ENCODE data around the gene SYNDIG1. TPM values are rescaled to one million over a fixed set of nuclear protein-coding genes. Genes with fewer than 3 reads are reported as not detected.

SYNDIG1 gene
- total and polyA plus RNA-seq, 4 experiments from 2014 or later: not detected

DNA sequence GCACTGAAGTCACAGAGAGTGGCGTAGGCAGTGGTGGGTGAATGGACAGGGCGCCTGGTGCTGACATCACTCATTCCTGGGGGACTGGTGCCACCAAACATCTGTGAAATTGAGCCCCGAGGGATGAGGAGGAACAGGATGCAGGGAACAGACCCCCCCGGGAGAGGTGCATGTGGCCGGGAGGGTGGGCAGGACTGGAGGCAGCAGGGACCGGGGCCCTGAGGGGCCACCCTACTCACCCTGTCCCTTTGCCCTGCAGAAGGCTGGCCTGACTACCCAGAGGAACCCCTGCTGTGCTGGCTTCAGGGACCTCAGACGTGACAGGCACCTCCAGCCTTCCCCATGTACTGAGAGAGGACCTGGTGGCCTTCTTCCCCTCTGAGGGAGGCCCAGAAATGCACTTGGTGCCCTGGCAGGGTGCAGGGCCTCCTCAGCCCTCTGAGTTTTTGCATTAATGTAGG, 25.1 kb downstream of the SYNDIG1 start:
- H3K27me3 Mint-ChIP-seq: no peaks in the 10 kb centered on the region
- H3K9me3 ChIP-seq (ENCODE audit: control insufficient read depth in 1 of 2, low read length in 2 of 2): no peaks in the 10 kb centered on the region
- H3K4me3 Mint-ChIP-seq: no peak overlapping the region
- DNase-seq: no peak
- intact Hi-C loops (cut with micrococcal nuclease): no loop called here
- H3K36me3 ChIP-seq (ENCODE audit: insufficient read depth, low read length): no peaks in the 10 kb centered on the region
- ChIA-PET CTCF (ENCODE audit: partially characterized antibody) (no interaction called here), POLR2A (ENCODE audit: partially characterized antibody) (no interaction called here)
- no peaks in the 10 kb centered on the region for H3K4me1 Mint-ChIP-seq
- H3K27me3 ChIP-seq (ENCODE audit: insufficient read depth, low read length): no peaks in the 10 kb centered on the region
- H3K4me1 ChIP-seq (ENCODE audit: insufficient read depth, low read length): no peaks in the 10 kb centered on the region
- no peaks in the 10 kb centered on the region for H3K9me3 Mint-ChIP-seq
- no peak overlapping the region for H3K27ac ChIP-seq (ENCODE audit: low read depth, low read length)
- no peak overlapping the region for H3K4me3 ChIP-seq (ENCODE audit: low read length in 2 of 2)
- H3K27ac Mint-ChIP-seq: peak overlapping the region in 1 of 7 donors; percentile 13
- H3K36me3 Mint-ChIP-seq: no peaks in the 10 kb centered on the region

DNA sequence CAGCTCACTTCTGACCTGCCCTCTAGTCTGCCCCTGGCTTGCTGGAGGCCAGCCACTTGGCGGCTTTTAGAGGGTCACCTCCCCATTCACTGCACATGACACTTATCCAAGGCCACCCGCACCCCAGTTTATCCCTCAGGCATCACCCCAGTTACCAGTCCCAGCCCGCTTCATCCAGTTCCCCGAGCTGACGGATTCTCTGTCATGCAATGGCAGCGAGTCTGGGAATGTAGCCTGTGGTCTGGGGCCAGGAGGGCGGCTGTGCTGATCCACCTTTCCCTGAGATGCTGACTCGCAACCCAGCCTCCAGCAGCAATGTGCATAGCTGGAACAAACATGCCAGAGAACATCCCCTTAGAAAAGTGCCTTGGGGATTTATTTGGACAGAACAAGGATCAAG, 25.8 kb downstream of the SYNDIG1 start:
- no peaks in the 10 kb centered on the region for H3K9me3 ChIP-seq (ENCODE audit: control insufficient read depth in 1 of 2, low read length in 2 of 2)
- H3K36me3 ChIP-seq (ENCODE audit: insufficient read depth, low read length): no peaks in the 10 kb centered on the region
- no peak overlapping the region for H3K4me3 ChIP-seq (ENCODE audit: low read length in 2 of 2)
- H3K27ac ChIP-seq (ENCODE audit: low read depth, low read length): no peak overlapping the region
- no peak for DNase-seq
- POLR2A ChIA-PET (ENCODE audit: partially characterized antibody): no interaction called here
- H3K4me1 ChIP-seq (ENCODE audit: insufficient read depth, low read length): no peaks in the 10 kb centered on the region
- CTCF ChIA-PET (ENCODE audit: partially characterized antibody): no interaction called here
- no peaks in the 10 kb centered on the region for H3K36me3 Mint-ChIP-seq
- H3K4me1 Mint-ChIP-seq: no peaks in the 10 kb centered on the region
- no peaks in the 10 kb centered on the region for H3K9me3 Mint-ChIP-seq
- H3K27me3 ChIP-seq (ENCODE audit: insufficient read depth, low read length): no peaks in the 10 kb centered on the region
- no peaks in the 10 kb centered on the region for H3K27me3 Mint-ChIP-seq
- intact Hi-C loops (cut with micrococcal nuclease): no loop called here
- H3K4me3 Mint-ChIP-seq: no peak overlapping the region
- peak overlapping the region in 1 of 7 donors; percentile 75 for H3K27ac Mint-ChIP-seq

DNA sequence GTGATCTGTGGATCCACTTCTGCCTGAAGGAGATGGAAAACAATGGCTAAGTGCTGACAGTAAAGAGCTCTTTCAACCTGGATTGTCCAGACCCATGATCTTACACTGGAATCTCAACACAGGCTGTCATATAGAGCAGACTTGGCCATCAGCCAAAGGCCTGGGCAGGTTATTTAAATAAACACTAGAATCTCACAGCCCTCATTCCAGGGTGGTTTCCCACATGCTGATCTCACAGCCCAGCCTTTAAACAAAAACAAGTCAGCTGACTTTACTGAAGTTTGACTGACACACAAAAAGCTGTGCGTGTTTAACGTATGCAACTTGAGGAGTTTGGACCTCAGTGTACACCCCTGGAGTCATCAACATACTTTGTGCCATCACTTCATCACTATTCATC, 28.4 kb downstream of the SYNDIG1 start:
- Histone ChIP-seq H3K36me3 (ENCODE audit: insufficient read depth, low read length) (no peaks in the 10 kb centered on the region), H3K4me3 (ENCODE audit: low read length in 2 of 2) (no peak overlapping the region), H3K27ac (ENCODE audit: low read depth, low read length) (no peak overlapping the region), H3K27me3 (ENCODE audit: insufficient read depth, low read length) (no peaks in the 10 kb centered on the region), H3K9me3 (ENCODE audit: control insufficient read depth in 1 of 2, low read length in 2 of 2) (no peaks in the 10 kb centered on the region), H3K4me1 (ENCODE audit: insufficient read depth, low read length) (no peaks in the 10 kb centered on the region)
- intact Hi-C loops (cut with micrococcal nuclease): no loop called here
- Mint-ChIP-seq H3K4me1 (no peaks in the 10 kb centered on the region), H3K27me3 (no peaks in the 10 kb centered on the region), H3K9me3 (no peaks in the 10 kb centered on the region), H3K27ac (no peak overlapping the region), H3K4me3 (no peak overlapping the region), H3K36me3 (no peaks in the 10 kb centered on the region)
- DNase-seq: no peak
- ChIA-PET CTCF (ENCODE audit: partially characterized antibody) (no interaction called here), POLR2A (ENCODE audit: partially characterized antibody) (no interaction called here)

DNA sequence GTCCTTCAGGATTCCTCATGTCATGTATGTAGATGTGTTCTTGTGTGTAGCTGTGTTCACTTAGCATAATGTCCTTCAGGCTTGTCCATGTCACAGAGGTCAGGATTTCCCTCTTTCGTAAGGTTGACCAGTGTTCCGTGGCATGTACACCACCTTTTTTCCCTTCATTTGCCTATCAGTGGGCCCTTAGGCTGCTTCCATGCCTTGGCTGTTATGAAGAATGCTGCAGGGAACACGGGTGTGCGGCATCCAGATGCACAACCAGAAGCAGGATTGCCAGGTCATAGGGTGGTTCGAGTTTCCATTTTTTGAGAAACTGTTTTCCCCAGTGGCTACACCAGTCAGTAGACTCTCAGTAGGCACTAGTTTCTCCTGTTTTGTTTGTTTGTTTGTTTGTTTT, 29.2 kb downstream of the SYNDIG1 start:
- H3K36me3 Mint-ChIP-seq: no peaks in the 10 kb centered on the region
- H3K27ac ChIP-seq (ENCODE audit: low read depth, low read length): no peak overlapping the region

DNA sequence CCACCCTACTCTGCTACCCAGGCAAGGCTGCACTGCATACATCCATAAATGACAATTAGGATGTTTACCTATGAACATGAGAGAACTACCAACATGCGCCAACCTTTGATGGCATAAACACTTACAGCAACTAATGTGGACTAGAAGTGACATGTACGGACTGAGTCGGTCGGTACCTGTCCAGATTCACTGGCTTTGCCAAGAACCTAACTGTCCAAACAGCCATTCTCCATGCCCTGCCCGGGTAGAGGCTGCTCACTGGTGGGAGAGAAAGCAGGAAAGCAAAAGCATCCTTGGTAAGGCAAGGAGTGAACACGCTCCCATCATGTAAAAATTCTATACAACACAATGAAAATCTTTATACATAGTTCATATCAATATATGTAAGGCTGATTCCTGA, 30.0 kb downstream of the SYNDIG1 start:
- Mint-ChIP-seq H3K4me1 (no peaks in the 10 kb centered on the region), H3K9me3 (no peaks in the 10 kb centered on the region), H3K27ac (no peak overlapping the region), H3K36me3 (no peaks in the 10 kb centered on the region), H3K4me3 (no peak overlapping the region), H3K27me3 (no peaks in the 10 kb centered on the region)
- POLR2A ChIA-PET (ENCODE audit: partially characterized antibody): no interaction called here
- DNase-seq: no peak
- no peak overlapping the region for H3K27ac ChIP-seq (ENCODE audit: low read depth, low read length)
- H3K4me3 ChIP-seq (ENCODE audit: low read length in 2 of 2): no peak overlapping the region
- H3K9me3 ChIP-seq (ENCODE audit: control insufficient read depth in 1 of 2, low read length in 2 of 2): no peaks in the 10 kb centered on the region
- intact Hi-C loops (cut with micrococcal nuclease): no loop called here
- no peaks in the 10 kb centered on the region for H3K4me1 ChIP-seq (ENCODE audit: insufficient read depth, low read length)
- H3K36me3 ChIP-seq (ENCODE audit: insufficient read depth, low read length): no peaks in the 10 kb centered on the region
- CTCF ChIA-PET (ENCODE audit: partially characterized antibody): no interaction called here
- no peaks in the 10 kb centered on the region for H3K27me3 ChIP-seq (ENCODE audit: insufficient read depth, low read length)

More for the DNA sequence above, 29.2 kb downstream of the SYNDIG1 start:
- Mint-ChIP-seq H3K4me3 (no peak overlapping the region), H3K27me3 (no peaks in the 10 kb centered on the region), H3K27ac (no peak overlapping the region), H3K4me1 (no peaks in the 10 kb centered on the region), H3K9me3 (no peaks in the 10 kb centered on the region)
- no peak overlapping the region for H3K4me3 ChIP-seq (ENCODE audit: low read length in 2 of 2)
- CTCF ChIA-PET (ENCODE audit: partially characterized antibody): no interaction called here
- H3K27me3 ChIP-seq (ENCODE audit: insufficient read depth, low read length): no peaks in the 10 kb centered on the region
- POLR2A ChIA-PET (ENCODE audit: partially characterized antibody): no interaction called here
- intact Hi-C loops (cut with micrococcal nuclease): no loop called here
- no peaks in the 10 kb centered on the region for H3K9me3 ChIP-seq (ENCODE audit: control insufficient read depth in 1 of 2, low read length in 2 of 2)
- no peaks in the 10 kb centered on the region for H3K36me3 ChIP-seq (ENCODE audit: insufficient read depth, low read length)
- DNase-seq: no peak
- no peaks in the 10 kb centered on the region for H3K4me1 ChIP-seq (ENCODE audit: insufficient read depth, low read length)

DNA sequence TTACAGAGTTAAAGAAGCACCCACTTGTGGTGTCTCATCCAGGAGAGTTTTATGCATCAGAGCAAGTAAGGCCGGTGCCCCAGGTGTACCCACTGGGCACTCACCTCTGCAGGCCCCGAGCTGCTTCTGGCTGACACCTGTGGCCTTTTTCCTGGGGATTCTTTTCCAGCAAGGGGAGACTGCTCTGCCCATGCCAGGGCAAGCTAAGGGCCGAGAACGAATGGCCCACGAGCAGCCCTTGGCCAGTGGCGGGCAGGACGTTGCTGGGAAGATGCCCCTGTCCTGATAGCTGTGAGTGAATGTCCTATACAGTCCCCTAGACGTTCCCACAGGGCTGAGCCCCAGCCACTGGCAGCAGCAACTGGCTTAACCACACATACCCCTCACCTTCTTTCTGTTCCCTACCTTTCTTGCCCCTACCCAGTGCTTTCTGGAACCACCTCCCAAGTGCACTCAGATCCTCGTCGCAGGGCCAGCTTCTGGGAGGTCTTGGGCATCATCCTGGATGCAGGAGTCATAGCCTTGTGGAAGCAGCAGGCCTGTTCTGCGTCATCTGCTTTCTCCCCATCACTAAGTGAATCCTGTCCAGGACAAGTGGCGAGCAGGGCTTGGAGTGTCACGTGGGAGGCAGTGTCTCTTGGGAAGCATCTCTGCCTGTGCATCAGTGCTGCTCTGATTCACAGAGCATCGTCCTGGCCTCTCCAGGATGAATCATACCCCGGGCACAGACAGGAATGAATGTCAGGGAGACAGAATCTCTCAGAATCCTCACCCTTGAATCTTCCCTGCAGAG, 32.5 kb downstream of the SYNDIG1 start:
- Histone ChIP-seq H3K27ac (ENCODE audit: low read depth, low read length) (no peak overlapping the region), H3K27me3 (ENCODE audit: insufficient read depth, low read length) (no peaks in the 10 kb centered on the region), H3K4me1 (ENCODE audit: insufficient read depth, low read length) (no peaks in the 10 kb centered on the region), H3K36me3 (ENCODE audit: insufficient read depth, low read length) (no peaks in the 10 kb centered on the region), H3K4me3 (ENCODE audit: low read length in 2 of 2) (no peak overlapping the region), H3K9me3 (ENCODE audit: control insufficient read depth in 1 of 2, low read length in 2 of 2) (no peaks in the 10 kb centered on the region)
- no peaks in the 10 kb centered on the region for H3K4me1 Mint-ChIP-seq
- DNase-seq: no peak
- ChIA-PET CTCF (ENCODE audit: partially characterized antibody) (no interaction called here), POLR2A (ENCODE audit: partially characterized antibody) (no interaction called here)
- no peaks in the 10 kb centered on the region for H3K36me3 Mint-ChIP-seq
- no peak overlapping the region for H3K4me3 Mint-ChIP-seq
- H3K27me3 Mint-ChIP-seq: peaks cover 4 to 7% of the 10 kb centered on the region in 2 donors
- intact Hi-C loops (cut with micrococcal nuclease): no loop called here
- H3K27ac Mint-ChIP-seq: no peak overlapping the region
- no peaks in the 10 kb centered on the region for H3K9me3 Mint-ChIP-seq

DNA sequence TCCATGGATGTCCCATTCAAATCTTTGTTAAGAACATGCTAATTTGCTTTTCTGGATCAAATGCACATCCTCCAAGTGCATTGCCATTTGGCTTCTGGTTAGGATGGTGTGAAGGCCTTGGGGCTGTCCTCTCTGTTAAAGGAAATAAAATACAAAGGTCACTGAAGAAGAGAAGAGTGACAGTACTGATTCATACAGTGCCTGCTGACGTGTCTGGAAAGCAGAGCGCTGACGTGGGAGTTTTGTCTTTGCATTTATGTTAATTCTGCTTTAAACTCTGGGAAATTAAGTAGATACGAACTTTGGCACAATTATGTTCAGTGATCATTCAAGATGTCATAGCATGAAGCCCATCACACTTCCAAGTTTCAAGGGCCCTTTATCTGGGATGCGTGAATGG, 33.2 kb downstream of the SYNDIG1 start:
- ChIA-PET POLR2A (ENCODE audit: partially characterized antibody) (no interaction called here), CTCF (ENCODE audit: partially characterized antibody) (no interaction called here)
- Mint-ChIP-seq H3K36me3 (no peaks in the 10 kb centered on the region), H3K27me3 (peaks cover 4 to 8% of the 10 kb centered on the region in 2 donors), H3K27ac (no peak overlapping the region), H3K4me1 (no peaks in the 10 kb centered on the region), H3K4me3 (no peak overlapping the region), H3K9me3 (no peaks in the 10 kb centered on the region)
- no peaks in the 10 kb centered on the region for H3K4me1 ChIP-seq (ENCODE audit: insufficient read depth, low read length)
- DNase-seq: no peak
- intact Hi-C loops (cut with micrococcal nuclease): no loop called here
- no peak overlapping the region for H3K4me3 ChIP-seq (ENCODE audit: low read length in 2 of 2)
- H3K27ac ChIP-seq (ENCODE audit: low read depth, low read length): no peak overlapping the region
- no peaks in the 10 kb centered on the region for H3K36me3 ChIP-seq (ENCODE audit: insufficient read depth, low read length)
- H3K27me3 ChIP-seq (ENCODE audit: insufficient read depth, low read length): no peaks in the 10 kb centered on the region
- no peaks in the 10 kb centered on the region for H3K9me3 ChIP-seq (ENCODE audit: control insufficient read depth in 1 of 2, low read length in 2 of 2)

Measured in CD4-positive, alpha-beta memory T cell (primary cell).